DOHH2 (cell line): ENCODE measurements around the gene STRA8.

ENCODE experiments used
- H3F3A ChIP-seq: fragments of 200-600 bp; sonication (generic), shearing (Covaris generic); 2 replicates; pipeline ENCODE4 v1.6.0; 2016; ENCODE audit warnings: antibody characterized with exemption, mild to moderate bottlenecking; ENCODE audit not compliant: control insufficient read depth, insufficient read depth
- H3K27ac ChIP-seq: fragments of 200-600 bp; sonication (generic); 2 replicates; pipeline ENCODE4 v1.5.1; 2014; ENCODE audit warnings: low read depth, mild to moderate bottlenecking, low read length, moderate library complexity
- H3K27me3 ChIP-seq: fragments of 200-600 bp; sonication (generic); 2 replicates; pipeline ENCODE4 v1.6.1; 2014; ENCODE audit warnings: mild to moderate bottlenecking, low read length, mixed read lengths; ENCODE audit not compliant: control insufficient read depth
- H3K36me3 ChIP-seq: fragments of 200-600 bp; sonication (generic); 2 replicates; pipeline ENCODE4 v1.6.1; 2014; ENCODE audit warnings: mild to moderate bottlenecking, low read length, moderate library complexity, mixed read lengths; ENCODE audit not compliant: control insufficient read depth
- H3K4me1 ChIP-seq: fragments of 200-600 bp; sonication (generic); 2 replicates; pipeline ENCODE4 v1.6.1; 2014; ENCODE audit warnings: mild to moderate bottlenecking, low read length, mixed read lengths; ENCODE audit not compliant: control insufficient read depth
- H3K4me2 ChIP-seq: fragments of 200-600 bp; sonication (generic); 2 replicates; pipeline ENCODE4 v1.6.0; 2014; ENCODE audit warnings: mild to moderate bottlenecking, low read length, moderate library complexity
- H3K4me3 ChIP-seq: fragments of 200-600 bp; sonication (generic); 2 replicates; pipeline ENCODE4 v1.5.1; 2014; ENCODE audit warnings: mild to moderate bottlenecking, low read length, mixed read lengths
- H3K79me2 ChIP-seq: fragments of 200-600 bp; sonication (generic); 2 replicates; pipeline ENCODE4 v1.6.1; 2014; ENCODE audit warnings: mild to moderate bottlenecking, low read length, mixed read lengths; ENCODE audit not compliant: control insufficient read depth
- H3K9me2 ChIP-seq: fragments of 200-600 bp; sonication (generic); replicated peaks from 2 replicates; pipeline ENCODE4 v1.6.1; 2014; ENCODE audit warnings: mild to moderate bottlenecking, low read length, mixed read lengths; ENCODE audit not compliant: control insufficient read depth
- H3K9me3 ChIP-seq: fragments of 200-600 bp; sonication (generic); 2 replicates; pipeline ENCODE4 v1.6.1; 2014; ENCODE audit warnings: antibody characterized with exemption, low read length, mixed read lengths; ENCODE audit not compliant: control insufficient read depth, insufficient read depth
- H4K20me1 ChIP-seq: fragments of 200-600 bp; sonication (generic); 2 replicates; pipeline ENCODE4 v1.6.0; 2014; ENCODE audit warnings: low read depth, mild to moderate bottlenecking, antibody characterized with exemption, low read length, moderate library complexity; ENCODE audit not compliant: control insufficient read depth, insufficient read depth
- EZH2phosphoT487 ChIP-seq: fragments of 200-600 bp; sonication (generic); IDR thresholded peaks from 2 replicates; pipeline ENCODE4 v1.6.1; 2017; ENCODE audit warnings: borderline replicate concordance, mild to moderate bottlenecking, antibody characterized with exemption, low read length, moderate library complexity, mixed read lengths
- TF ChIP-seq, protein P1 (sequence below): fragments of 200-600 bp; sonication (generic); IDR thresholded peaks from one replicate; pipeline ENCODE4 v1.5.1; 2014; ENCODE audit warnings: antibody characterized with exemption, mild to moderate bottlenecking, low read depth, low read length; ENCODE audit not compliant: poor library complexity, severe bottlenecking

The STRA8 gene

GRCh38 chr7:135199439-135199838 lies 34.2 kb upstream of the STRA8 start:
- H4K20me1 ChIP-seq = no peaks in the 10 kb centered on the region
- no peaks in the 10 kb centered on the region for H3K9me3 ChIP-seq
- H3K27me3 ChIP-seq = no peaks in the 10 kb centered on the region
- no peaks in the 10 kb centered on the region for H3F3A ChIP-seq
- peaks cover 49% of the 10 kb centered on the region for H3K36me3 ChIP-seq
- no peak overlapping the region for H3K4me2 ChIP-seq
- TF ChIP-seq, protein P1, sequence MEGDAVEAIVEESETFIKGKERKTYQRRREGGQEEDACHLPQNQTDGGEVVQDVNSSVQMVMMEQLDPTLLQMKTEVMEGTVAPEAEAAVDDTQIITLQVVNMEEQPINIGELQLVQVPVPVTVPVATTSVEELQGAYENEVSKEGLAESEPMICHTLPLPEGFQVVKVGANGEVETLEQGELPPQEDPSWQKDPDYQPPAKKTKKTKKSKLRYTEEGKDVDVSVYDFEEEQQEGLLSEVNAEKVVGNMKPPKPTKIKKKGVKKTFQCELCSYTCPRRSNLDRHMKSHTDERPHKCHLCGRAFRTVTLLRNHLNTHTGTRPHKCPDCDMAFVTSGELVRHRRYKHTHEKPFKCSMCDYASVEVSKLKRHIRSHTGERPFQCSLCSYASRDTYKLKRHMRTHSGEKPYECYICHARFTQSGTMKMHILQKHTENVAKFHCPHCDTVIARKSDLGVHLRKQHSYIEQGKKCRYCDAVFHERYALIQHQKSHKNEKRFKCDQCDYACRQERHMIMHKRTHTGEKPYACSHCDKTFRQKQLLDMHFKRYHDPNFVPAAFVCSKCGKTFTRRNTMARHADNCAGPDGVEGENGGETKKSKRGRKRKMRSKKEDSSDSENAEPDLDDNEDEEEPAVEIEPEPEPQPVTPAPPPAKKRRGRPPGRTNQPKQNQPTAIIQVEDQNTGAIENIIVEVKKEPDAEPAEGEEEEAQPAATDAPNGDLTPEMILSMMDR = no peak
- H3K4me1 ChIP-seq = no peaks in the 10 kb centered on the region
- H3K27ac ChIP-seq = no peak overlapping the region
- H3K9me2 ChIP-seq = no peaks in the 10 kb centered on the region
- H3K4me3 ChIP-seq = no peak overlapping the region
- no peaks in the 10 kb centered on the region for H3K79me2 ChIP-seq

GRCh38 chr7:135200821-135201331 lies 32.8 kb upstream of the STRA8 start:
- Histone ChIP-seq H3K27me3 (no peaks in the 10 kb centered on the region), H4K20me1 (no peaks in the 10 kb centered on the region), H3K36me3 (peaks cover 47% of the 10 kb centered on the region), H3K9me3 (no peaks in the 10 kb centered on the region), H3K79me2 (no peaks in the 10 kb centered on the region), H3K4me3 (no peak overlapping the region), H3F3A (no peaks in the 10 kb centered on the region), H3K9me2 (no peaks in the 10 kb centered on the region), H3K27ac (no peak overlapping the region), H3K4me1 (peaks cover 10% of the 10 kb centered on the region), H3K4me2 (no peak overlapping the region)
- TF ChIP-seq, protein P1 = no peak
- TF ChIP-seq EZH2phosphoT487 = no peak

GRCh38 chr7:135201350-135201749 lies 32.3 kb upstream of the STRA8 start:
- H4K20me1 ChIP-seq = no peaks in the 10 kb centered on the region
- H3K4me2 ChIP-seq = no peak overlapping the region
- no peaks in the 10 kb centered on the region for H3K9me2 ChIP-seq
- TF ChIP-seq, protein P1 = no peak
- TF ChIP-seq EZH2phosphoT487 = no peak
- H3K4me1 ChIP-seq = peaks cover 12% of the 10 kb centered on the region
- no peaks in the 10 kb centered on the region for H3K79me2 ChIP-seq
- H3F3A ChIP-seq = no peaks in the 10 kb centered on the region
- no peaks in the 10 kb centered on the region for H3K9me3 ChIP-seq
- H3K4me3 ChIP-seq = no peak overlapping the region
- peaks cover 42% of the 10 kb centered on the region for H3K36me3 ChIP-seq
- no peak overlapping the region for H3K27ac ChIP-seq
- H3K27me3 ChIP-seq = no peaks in the 10 kb centered on the region
